ENCODE measurements around the gene TRIP4.

TRIP4 gene

DNA sequence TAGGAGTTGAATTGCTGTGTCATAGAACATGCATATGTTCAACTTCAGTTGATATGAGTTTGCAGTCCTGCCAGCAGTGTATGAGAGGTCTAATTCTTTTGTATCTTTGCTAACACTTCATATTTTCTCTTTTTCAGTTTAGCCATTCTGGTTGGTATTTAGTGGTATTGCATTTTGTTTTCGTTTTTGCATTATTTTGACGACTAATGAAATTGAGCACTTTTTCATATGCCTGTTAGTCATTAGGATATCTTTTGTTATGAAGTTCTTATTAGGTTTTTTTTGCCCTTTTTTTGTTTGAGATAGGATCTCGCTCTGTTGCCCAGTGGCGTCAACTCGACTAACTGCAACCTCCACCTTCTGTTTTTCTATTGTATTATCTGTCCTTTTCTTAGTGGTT lies 9.2 kb downstream of the TRIP4 start:
- DNase-seq (ENCODE audit: low read depth in 1 of 2, low spot score in 1 of 2) = no peak
- no peak for TF ChIP-seq JUND (IDR thresholded peaks at IDR 0.05; ENCODE audit: low read depth)
- in situ Hi-C loops (cut with HindIII; ENCODE audit: low pct_unique_long_range_greater_than_20kb, low sequenced_read_pairs) = no loop called here

DNA sequence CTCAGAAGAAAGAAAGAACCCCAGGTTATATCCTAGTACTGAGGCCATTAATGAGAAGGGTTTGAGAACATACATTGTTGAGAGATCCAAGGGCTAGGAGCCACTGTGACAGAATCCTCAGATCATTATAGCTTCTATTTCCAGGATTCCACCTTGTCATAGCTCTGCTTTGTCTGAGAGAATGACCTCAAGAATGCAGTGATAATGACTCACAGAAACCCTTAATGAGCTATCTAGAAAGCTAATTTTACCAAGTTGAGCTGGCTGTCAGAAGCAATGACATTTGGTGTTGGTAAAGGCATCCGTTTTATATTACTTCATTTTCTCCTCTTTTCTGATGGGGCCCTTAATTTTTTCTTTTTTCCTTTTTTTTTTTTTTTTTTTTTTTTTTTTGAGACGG lies 10.9 kb downstream of the TRIP4 start:
- in situ Hi-C loops (cut with HindIII; ENCODE audit: low pct_unique_long_range_greater_than_20kb, low sequenced_read_pairs) = no loop called here
- no peak for TF ChIP-seq JUND (IDR thresholded peaks at IDR 0.05; ENCODE audit: low read depth)
- no peak for DNase-seq (ENCODE audit: low read depth in 1 of 2, low spot score in 1 of 2)

DNA sequence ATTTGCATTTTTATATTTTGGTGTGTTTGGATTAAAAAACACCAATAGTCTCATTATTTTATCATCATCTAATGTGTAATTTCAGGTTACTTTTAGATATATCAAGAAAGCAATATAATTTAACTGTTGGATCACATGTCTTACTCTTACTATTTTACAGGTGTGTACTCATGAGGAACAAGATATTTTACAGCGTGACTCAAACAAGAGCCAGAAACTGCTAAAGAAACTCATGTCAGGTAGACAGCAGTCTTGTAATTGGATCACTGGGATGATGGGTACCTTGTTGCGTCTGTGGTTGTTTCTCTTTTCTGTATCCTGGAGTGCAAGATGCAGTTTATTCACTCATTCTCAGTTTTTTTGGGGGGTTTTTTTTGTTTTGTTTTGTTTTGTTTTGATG lies 12.9 kb downstream of the TRIP4 start:
- in situ Hi-C loops (cut with HindIII; ENCODE audit: low pct_unique_long_range_greater_than_20kb, low sequenced_read_pairs) = no loop called here
- DNase-seq (ENCODE audit: low read depth in 1 of 2, low spot score in 1 of 2) = no peak
- TF ChIP-seq JUND (IDR thresholded peaks at IDR 0.05; ENCODE audit: low read depth) = no peak

DNA sequence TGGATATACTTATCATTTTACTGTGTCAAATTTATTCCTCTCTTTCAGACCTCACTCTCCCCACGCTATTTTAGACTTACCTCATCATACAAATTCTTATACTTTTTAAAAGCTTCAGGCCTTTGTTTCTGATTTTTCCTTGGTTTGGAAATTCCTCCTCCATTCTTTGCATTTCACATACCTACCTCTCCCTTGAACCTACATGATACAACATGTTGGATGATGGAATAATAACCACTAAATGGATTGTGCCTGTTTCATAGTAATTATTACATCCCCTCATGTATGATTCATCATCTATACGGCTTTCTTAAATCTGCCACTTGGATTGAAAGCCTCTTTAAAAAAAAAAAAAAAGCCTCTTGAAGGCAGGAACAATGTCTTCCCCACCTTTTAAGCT lies 24.6 kb downstream of the TRIP4 start:
- DNase-seq (ENCODE audit: low read depth in 1 of 2, low spot score in 1 of 2) = no peak
- in situ Hi-C loops (cut with HindIII; ENCODE audit: low pct_unique_long_range_greater_than_20kb, low sequenced_read_pairs) = no loop called here
- TF ChIP-seq JUND (IDR thresholded peaks at IDR 0.05; ENCODE audit: low read depth) = no peak

DNA sequence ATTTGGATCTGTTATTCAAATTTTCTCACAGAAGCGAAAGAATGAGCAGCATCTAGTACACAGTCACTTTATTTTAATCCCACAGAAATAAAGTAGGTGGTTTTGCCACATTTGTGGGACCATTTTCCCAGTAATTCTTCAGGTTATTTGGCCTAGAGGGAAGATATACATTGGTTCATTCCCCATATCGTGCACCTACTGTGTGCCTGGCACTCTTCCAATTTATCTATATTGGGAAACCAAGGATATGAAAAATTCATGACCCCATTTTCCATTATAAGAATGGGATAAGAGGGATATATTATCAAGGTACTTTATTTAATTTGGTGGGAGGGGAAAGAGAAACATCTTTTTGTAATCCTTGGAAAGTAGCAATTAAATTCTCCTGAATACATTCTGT lies 35.1 kb downstream of the TRIP4 start:
- TF ChIP-seq JUND (IDR thresholded peaks at IDR 0.05; ENCODE audit: low read depth) = no peak
- in situ Hi-C loops (cut with HindIII; ENCODE audit: low pct_unique_long_range_greater_than_20kb, low sequenced_read_pairs) = no loop called here
- no peak for DNase-seq (ENCODE audit: low read depth in 1 of 2, low spot score in 1 of 2)

DNA sequence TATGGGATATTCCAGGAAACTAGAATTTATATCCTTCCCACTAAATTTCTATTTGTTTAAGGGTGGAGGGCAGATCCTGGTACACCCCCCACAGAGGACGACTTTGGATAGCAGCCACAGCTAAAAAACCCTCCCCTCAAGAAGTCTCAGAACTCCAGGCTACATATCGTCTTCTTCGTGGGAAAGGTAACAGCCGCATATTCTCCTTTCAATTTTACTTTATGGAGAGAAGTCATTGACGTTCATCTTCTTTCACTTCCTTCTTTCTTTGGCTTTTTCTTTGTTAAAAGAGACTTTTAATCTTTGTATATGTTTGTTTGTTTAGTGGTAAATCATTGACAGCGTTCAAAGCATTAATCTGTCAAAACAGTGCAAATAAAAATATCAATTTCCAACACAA lies 36.3 kb downstream of the TRIP4 start:
- DNase-seq (ENCODE audit: low read depth in 1 of 2, low spot score in 1 of 2) = no peak
- in situ Hi-C loops (cut with HindIII; ENCODE audit: low pct_unique_long_range_greater_than_20kb, low sequenced_read_pairs) = no loop called here
- no peak for TF ChIP-seq JUND (IDR thresholded peaks at IDR 0.05; ENCODE audit: low read depth)

DNA sequence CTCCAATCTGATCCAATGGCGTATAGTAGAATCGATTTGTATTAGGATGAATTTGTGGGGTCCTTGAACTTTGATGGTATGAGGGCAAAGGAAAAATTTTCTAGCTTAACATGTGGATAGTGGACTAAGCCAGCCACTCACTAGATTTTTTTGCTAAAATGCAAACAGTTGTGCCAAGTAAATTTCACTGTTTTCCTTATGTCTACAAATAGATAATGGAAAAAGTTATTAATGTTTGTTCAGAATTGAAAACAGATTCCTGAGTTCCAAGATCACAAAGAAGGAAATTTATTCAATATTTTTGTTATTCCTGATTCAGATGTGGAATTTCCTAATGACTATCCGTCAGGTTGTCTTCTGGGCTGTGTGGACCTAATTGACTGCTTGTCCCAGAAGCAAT lies 37.6 kb downstream of the TRIP4 start:
- no peak for DNase-seq (ENCODE audit: low read depth in 1 of 2, low spot score in 1 of 2)
- TF ChIP-seq JUND (IDR thresholded peaks at IDR 0.05; ENCODE audit: low read depth) = no peak
- in situ Hi-C loops (cut with HindIII; ENCODE audit: low pct_unique_long_range_greater_than_20kb, low sequenced_read_pairs) = no loop called here

DNA sequence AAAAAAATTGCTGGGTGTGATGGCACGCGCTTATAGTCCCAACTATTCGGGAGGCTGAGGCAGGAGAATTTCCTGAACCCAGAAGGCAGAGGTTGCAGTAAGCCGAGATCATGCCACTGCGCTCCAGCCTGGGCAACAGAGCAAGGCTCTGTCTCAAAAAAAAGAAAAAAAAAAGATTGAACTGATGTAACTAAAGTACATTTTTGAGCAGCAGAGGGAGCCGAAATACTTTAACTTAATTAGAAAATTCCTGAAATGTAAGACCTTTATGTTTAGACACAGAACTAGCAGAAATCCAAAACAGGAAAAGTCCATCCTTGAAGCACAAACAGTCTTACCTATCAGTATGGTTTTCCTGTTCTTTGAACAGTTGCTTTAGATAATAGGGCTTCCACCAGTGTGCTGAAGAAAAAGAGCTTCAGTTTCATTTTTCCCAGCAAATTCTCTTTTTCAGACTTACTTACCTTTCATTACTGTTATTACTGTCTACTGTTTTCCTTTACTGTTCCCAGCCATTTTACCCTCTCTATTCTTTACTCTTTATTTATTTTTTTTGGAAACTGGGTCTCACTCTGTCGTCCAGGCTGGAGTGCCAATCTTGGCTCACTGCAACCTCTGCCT lies 39.3 kb downstream of the TRIP4 start:
- DNase-seq (ENCODE audit: low read depth in 1 of 2, low spot score in 1 of 2) = peak in 1 of 2 experiments; percentile 32
- no peak for TF ChIP-seq JUND (IDR thresholded peaks at IDR 0.05; ENCODE audit: low read depth)
- in situ Hi-C loops (cut with HindIII; ENCODE audit: low pct_unique_long_range_greater_than_20kb, low sequenced_read_pairs) = no loop called here

DNA sequence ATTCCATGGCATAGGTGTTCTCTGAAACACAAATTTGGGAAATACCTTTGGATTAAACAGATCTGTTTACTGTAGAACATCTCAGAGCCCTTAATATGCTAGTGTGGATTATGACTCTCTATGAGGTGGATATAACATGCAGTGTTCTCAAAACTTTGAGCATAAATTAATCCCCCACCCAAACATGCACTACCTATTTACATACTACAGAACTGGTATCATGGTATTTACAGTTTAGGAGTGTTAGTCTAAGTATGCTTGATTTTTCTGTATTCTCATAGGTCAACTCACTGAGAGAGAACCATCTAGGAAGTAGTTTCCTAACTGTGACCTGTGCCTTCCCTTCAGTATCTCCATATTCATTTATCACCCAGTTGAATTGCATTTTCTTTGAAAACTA lies 41.8 kb downstream of the TRIP4 start:
- no peak for TF ChIP-seq JUND (IDR thresholded peaks at IDR 0.05; ENCODE audit: low read depth)
- DNase-seq (ENCODE audit: low read depth in 1 of 2, low spot score in 1 of 2) = no peak
- in situ Hi-C loops (cut with HindIII; ENCODE audit: low pct_unique_long_range_greater_than_20kb, low sequenced_read_pairs) = no loop called here

DNA sequence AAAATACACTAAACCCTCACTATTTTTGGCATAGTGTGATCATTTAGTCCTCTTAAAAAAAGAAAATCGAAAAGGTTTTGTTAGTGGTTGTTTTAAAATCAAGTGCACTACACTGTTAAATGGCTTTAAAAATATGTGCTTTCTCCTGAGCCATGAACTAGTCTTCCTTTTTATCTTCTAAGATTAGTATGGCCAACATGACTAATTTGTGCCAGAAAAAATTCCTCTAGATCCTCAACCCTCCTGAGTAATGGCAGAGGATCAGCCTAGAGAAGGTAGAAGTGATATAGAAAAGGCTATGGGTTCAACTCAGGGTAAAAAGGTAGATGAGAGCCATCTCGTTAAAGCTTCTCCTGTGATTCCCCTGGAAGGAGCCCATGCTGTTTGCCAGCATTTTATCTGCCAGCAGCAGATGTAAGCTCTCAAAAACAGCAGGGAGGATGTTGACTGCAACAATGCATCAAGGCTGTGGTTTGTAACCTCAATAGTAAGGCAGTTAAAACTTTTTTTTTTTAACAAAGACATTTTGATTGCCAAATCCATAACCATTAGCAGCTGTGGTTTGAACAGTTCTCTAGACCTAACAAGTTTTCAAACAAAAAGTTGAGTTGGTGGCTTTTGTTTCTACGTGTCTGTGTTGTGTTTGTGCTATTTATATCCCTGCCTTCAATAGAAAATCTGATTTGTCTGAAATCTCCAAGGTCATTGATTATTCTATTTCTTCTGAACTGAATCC lies 42.5 kb downstream of the TRIP4 start:
- in situ Hi-C loops (cut with HindIII; ENCODE audit: low pct_unique_long_range_greater_than_20kb, low sequenced_read_pairs) = no loop called here
- no peak for TF ChIP-seq JUND (IDR thresholded peaks at IDR 0.05; ENCODE audit: low read depth)
- no peak for DNase-seq (ENCODE audit: low read depth in 1 of 2, low spot score in 1 of 2)

DNA sequence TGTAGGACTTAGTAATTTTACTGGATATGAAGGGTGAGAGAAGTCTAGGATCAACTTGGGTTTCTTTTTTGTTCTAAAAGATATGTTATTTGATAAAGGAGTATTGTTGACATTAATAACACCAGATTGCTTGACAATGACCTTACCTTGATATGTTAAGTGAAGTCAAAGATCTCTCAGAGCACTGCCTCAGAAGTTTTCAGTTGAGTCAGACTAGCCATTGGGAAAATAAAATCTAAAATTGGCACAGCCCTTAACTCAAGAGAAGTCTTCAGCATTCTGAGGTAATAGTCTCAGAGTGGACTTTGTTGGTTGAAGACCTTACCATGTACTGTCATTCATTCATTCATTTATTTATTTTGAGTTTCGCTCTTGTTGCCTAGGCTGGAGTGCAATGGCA lies 50.3 kb downstream of the TRIP4 start:
- in situ Hi-C loops (cut with HindIII; ENCODE audit: low pct_unique_long_range_greater_than_20kb, low sequenced_read_pairs) = no loop called here
- no peak for TF ChIP-seq JUND (IDR thresholded peaks at IDR 0.05; ENCODE audit: low read depth)
- no peak for DNase-seq (ENCODE audit: low read depth in 1 of 2, low spot score in 1 of 2)

DNA sequence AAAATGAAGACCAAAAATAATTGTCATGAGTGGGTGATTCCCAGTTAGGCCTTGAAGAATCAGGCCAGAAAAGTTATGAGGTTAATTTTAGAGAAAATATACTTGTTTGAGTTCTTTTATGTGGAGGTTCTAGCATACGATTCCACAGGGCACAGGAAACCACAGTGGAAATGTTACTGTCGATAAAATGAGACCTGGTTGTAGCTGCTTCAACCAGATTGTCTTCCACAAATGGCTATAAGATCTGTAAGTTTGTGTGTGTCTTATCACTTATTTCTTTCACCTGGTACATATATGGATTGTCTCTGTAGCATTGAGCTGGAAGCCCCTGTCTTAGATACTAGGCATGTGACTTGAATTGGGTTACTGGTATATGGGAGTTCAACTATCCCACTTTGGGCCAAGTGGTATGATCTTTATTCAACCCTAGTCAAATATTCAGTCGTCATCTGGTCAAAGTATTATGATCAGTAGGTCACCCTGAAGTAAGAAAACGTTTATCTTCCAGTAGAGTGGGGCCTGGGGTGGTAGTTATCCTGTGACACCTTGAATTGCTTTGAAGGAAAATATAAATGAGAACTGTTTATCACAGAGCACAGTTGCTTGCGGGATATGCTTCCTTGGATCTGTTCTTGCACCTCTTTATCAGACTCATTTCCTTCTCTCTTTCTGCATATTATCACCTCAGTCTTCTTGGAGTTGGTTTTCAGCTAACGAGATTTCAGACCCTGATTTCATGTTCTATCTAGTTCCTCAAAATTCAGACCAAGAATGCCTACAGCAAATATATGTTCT lies 51.2 kb downstream of the TRIP4 start:
- TF ChIP-seq JUND (IDR thresholded peaks at IDR 0.05; ENCODE audit: low read depth) = no peak
- no peak for DNase-seq (ENCODE audit: low read depth in 1 of 2, low spot score in 1 of 2)
- in situ Hi-C loops (cut with HindIII; ENCODE audit: low pct_unique_long_range_greater_than_20kb, low sequenced_read_pairs) = no loop called here

DNA sequence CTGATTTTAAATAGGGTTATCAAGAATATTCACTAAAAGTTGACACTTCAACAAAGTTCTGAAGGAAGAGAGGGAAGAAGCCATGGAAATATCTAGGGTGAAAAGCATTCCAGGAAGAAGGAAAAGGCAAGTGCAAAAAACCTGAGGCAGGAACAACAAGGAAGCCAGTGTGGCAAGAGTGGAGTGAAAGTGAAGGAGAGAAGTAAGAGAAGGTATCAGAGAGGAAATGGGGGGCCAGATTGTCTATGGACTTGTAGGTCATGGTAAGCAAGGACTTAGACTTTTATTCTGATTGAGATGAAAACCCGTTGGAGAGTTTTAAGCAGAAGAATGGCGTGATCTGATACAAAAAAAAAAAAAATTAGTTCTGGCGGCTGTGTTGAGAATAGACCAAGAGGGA lies 54.2 kb downstream of the TRIP4 start:
- no peak for TF ChIP-seq JUND (IDR thresholded peaks at IDR 0.05; ENCODE audit: low read depth)
- DNase-seq (ENCODE audit: low read depth in 1 of 2, low spot score in 1 of 2) = no peak
- in situ Hi-C loops (cut with HindIII; ENCODE audit: low pct_unique_long_range_greater_than_20kb, low sequenced_read_pairs) = no loop called here
